Nephron progenitor cell (in vitro differentiated cells): ENCODE measurements around the gene RPL4.
"Not testable (repeated sequence)": the region's sequence is repeated elsewhere in the genome, so short reads cannot be mapped to it uniquely, and the experiment has no call there.

Source experiments
- DNase-seq: peaks from one replicate; pipeline ENCODE4 v3.0.0; 2021
- H3K27ac Mint-ChIP-seq: 2 replicates; pipeline ENCODE4 v1.8.0; 2021; ENCODE audit warnings: mild to moderate bottlenecking, moderate library complexity, mixed read lengths
- H3K27me3 Mint-ChIP-seq: 2 replicates; pipeline ENCODE4 v1.8.0; 2021; ENCODE audit warnings: mild to moderate bottlenecking, low read depth, mixed read lengths; ENCODE audit not compliant: poor library complexity
- H3K36me3 Mint-ChIP-seq: 2 replicates; pipeline ENCODE4 v1.8.0; 2021; ENCODE audit warnings: low read depth, mixed read lengths
- H3K4me1 Mint-ChIP-seq: 2 replicates; pipeline ENCODE4 v1.8.0; 2021; ENCODE audit warnings: mixed read lengths
- H3K4me3 Mint-ChIP-seq: 2 replicates; pipeline ENCODE4 v1.8.0; 2021; ENCODE audit warnings: mild to moderate bottlenecking, moderate library complexity, mixed read lengths
- H3K9me3 Mint-ChIP-seq: 2 replicates; pipeline ENCODE4 v1.8.0; 2021; ENCODE audit warnings: mild to moderate bottlenecking, moderate library complexity, mixed read lengths
- TF ChIP-seq, protein P1 (sequence below): fragments of 200-600 bp; sonication (generic); IDR thresholded peaks from 2 replicates; pipeline ENCODE4 v1.5.0; 2021; ENCODE audit warnings: antibody characterized with exemption

Gene RPL4

GRCh38 chr15:66462627-66463026, 42.0 kb downstream of the RPL4 start:
- peaks cover 28% of the 10 kb centered on the region for H3K4me1 Mint-ChIP-seq
- no peak overlapping the region for H3K4me3 Mint-ChIP-seq
- DNase-seq: no peak
- H3K27me3 Mint-ChIP-seq: no peaks in the 10 kb centered on the region
- H3K27ac Mint-ChIP-seq: peak overlapping the region; percentile 88
- H3K36me3 Mint-ChIP-seq: peaks cover 61% of the 10 kb centered on the region
- TF ChIP-seq, protein P1, sequence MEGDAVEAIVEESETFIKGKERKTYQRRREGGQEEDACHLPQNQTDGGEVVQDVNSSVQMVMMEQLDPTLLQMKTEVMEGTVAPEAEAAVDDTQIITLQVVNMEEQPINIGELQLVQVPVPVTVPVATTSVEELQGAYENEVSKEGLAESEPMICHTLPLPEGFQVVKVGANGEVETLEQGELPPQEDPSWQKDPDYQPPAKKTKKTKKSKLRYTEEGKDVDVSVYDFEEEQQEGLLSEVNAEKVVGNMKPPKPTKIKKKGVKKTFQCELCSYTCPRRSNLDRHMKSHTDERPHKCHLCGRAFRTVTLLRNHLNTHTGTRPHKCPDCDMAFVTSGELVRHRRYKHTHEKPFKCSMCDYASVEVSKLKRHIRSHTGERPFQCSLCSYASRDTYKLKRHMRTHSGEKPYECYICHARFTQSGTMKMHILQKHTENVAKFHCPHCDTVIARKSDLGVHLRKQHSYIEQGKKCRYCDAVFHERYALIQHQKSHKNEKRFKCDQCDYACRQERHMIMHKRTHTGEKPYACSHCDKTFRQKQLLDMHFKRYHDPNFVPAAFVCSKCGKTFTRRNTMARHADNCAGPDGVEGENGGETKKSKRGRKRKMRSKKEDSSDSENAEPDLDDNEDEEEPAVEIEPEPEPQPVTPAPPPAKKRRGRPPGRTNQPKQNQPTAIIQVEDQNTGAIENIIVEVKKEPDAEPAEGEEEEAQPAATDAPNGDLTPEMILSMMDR: no peak
- H3K9me3 Mint-ChIP-seq: peaks cover 33% of the 10 kb centered on the region

- H3K9me3 Mint-ChIP-seq: peaks cover 30% of the 10 kb centered on the region
- peaks cover 28% of the 10 kb centered on the region for H3K4me1 Mint-ChIP-seq
- peak overlapping the region; percentile 88 for H3K27ac Mint-ChIP-seq
- no peak overlapping the region for H3K4me3 Mint-ChIP-seq
- DNase-seq: no peak
- H3K27me3 Mint-ChIP-seq: no peaks in the 10 kb centered on the region
- H3K36me3 Mint-ChIP-seq: peaks cover 54% of the 10 kb centered on the region
- TF ChIP-seq, protein P1: no peak
These were observed 42.7 kb downstream of the RPL4 start for GRCh38 chr15:66461917-66462316.

GRCh38 chr15:66461294-66461693, 43.4 kb downstream of the RPL4 start:
- not testable (repeated sequence) for H3K27ac Mint-ChIP-seq, DNase-seq

GRCh38 chr15:66459818-66460615, 44.6 kb downstream of the RPL4 start:
- Mint-ChIP-seq H3K4me1 (peaks cover 28% of the 10 kb centered on the region), H3K4me3 (no peak overlapping the region), H3K27me3 (no peaks in the 10 kb centered on the region), H3K9me3 (peaks cover 11% of the 10 kb centered on the region), H3K36me3 (peaks cover 35% of the 10 kb centered on the region), H3K27ac (no peak overlapping the region)
- DNase-seq: no peak
- TF ChIP-seq, protein P1: no peak

More at GRCh38 chr15:66461294-66461693, 43.4 kb downstream of the RPL4 start:
- Mint-ChIP-seq H3K9me3 (peaks cover 24% of the 10 kb centered on the region), H3K36me3 (peaks cover 48% of the 10 kb centered on the region), H3K4me1 (peaks cover 28% of the 10 kb centered on the region)
- not testable (repeated sequence) for H3K27me3 Mint-ChIP-seq, H3K4me3 Mint-ChIP-seq

DNA sequence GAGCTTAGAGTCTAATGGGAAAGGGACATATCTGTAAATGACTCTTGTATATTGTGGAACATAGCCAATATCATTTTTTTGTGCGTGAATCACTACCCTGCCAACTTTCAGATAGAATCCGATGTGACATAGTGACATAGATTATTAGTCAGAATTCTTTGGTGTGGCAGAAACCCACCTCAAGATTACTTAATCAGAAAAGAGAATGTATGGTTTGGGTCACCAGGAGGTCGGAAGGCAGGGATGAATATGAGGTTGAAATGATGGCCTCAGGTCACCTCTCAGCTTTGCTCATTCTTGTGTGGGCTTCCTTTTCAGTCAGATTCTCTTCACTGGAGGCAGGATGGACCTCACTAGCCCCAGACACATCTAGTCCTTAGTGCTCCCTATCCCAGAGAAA, 48.4 kb downstream of the RPL4 start:
- Mint-ChIP-seq H3K4me3 (no peak overlapping the region), H3K36me3 (peaks cover 26% of the 10 kb centered on the region), H3K27ac (no peak overlapping the region), H3K9me3 (no peaks in the 10 kb centered on the region), H3K27me3 (no peaks in the 10 kb centered on the region), H3K4me1 (peaks cover 13% of the 10 kb centered on the region)
- TF ChIP-seq, protein P1: no peak
- no peak for DNase-seq

- peaks cover 27% of the 10 kb centered on the region for H3K36me3 Mint-ChIP-seq
- H3K27ac Mint-ChIP-seq: no peak overlapping the region
- H3K9me3 Mint-ChIP-seq: peaks cover 6% of the 10 kb centered on the region
- no peak overlapping the region for H3K4me3 Mint-ChIP-seq
- peaks cover 6% of the 10 kb centered on the region for H3K4me1 Mint-ChIP-seq
- H3K27me3 Mint-ChIP-seq: no peaks in the 10 kb centered on the region
- TF ChIP-seq, protein P1: no peak
- no peak for DNase-seq
These were observed 50.5 kb downstream of the RPL4 start for GRCh38 chr15:66454143-66454542.
